IMR-90 (cell line): ENCODE results near the gene PARP16. TPM values are rescaled to one million over a fixed set of nuclear protein-coding genes. Genes with fewer than 3 reads are reported as not detected.

Experiments used
- ATAC-seq: fragments of 200-7000 bp; cut with Tn5 transposase; 2 replicates; pipeline ENCODE4 v1.9.1; 2020; ENCODE audit warnings: low read depth, mild to moderate bottlenecking, moderate library complexity
- BruUV-seq: library from RNA; stranded (reverse); fragments of 400-500 nt; replicated peaks from 2 replicates; lab custom pipeline; 2021; lab: Mats Ljungman, UMichigan
- CTCF ChIA-PET: fragments of 300-600 bp; formaldehyde crosslinking; extraction: SDS; loops from one replicate; lab custom pipeline; 2021; ENCODE audit warnings: antibody characterized with exemption; lab: Yijun Ruan, JAX
- POLR2A ChIA-PET: fragments of 300-600 bp; sonication (Branson Sonifier 250); formaldehyde crosslinking; loops from one replicate; lab custom pipeline; 2022; ENCODE audit warnings: antibody characterized with exemption; ENCODE audit not compliant: unreplicated experiment; lab: Charles Lee
- DNase-seq: peaks from one replicate; pipeline ENCODE4 v3.0.0; 2013
- H2AFZ ChIP-seq: replicated peaks from 2 replicates; pipeline ENCODE3; 2013; ENCODE audit warnings: low read length, mild to moderate bottlenecking; ENCODE audit not compliant: poor library complexity
- H2AK5ac ChIP-seq: 2 replicates; pipeline ENCODE4 v1.6.1; 2013; ENCODE audit warnings: low read depth, low read length, inconsistent platforms
- H2AK9ac ChIP-seq: replicated peaks from 2 replicates; pipeline ENCODE3; 2013; ENCODE audit warnings: mild to moderate bottlenecking, low read depth, low read length, moderate library complexity; ENCODE audit not compliant: poor library complexity
- H2BK120ac ChIP-seq: 2 replicates; pipeline ENCODE4 v1.6.1; 2013; ENCODE audit warnings: low read depth, low read length, inconsistent platforms
- H2BK15ac ChIP-seq: 3 replicates; pipeline ENCODE4 v1.6.1; 2013; ENCODE audit warnings: low read depth, low read length, inconsistent platforms
- H2BK20ac ChIP-seq: 2 replicates; pipeline ENCODE4 v1.6.1; 2013; ENCODE audit warnings: low read depth, mild to moderate bottlenecking, inconsistent platforms, low read length, moderate library complexity
- H2BK5ac ChIP-seq: 2 replicates; pipeline ENCODE4 v1.6.1; 2013; ENCODE audit warnings: mild to moderate bottlenecking, low read depth, low read length, inconsistent platforms; ENCODE audit not compliant: poor library complexity, severe bottlenecking
- H3K14ac ChIP-seq: replicated peaks from 2 replicates; pipeline ENCODE4 v1.6.1; 2013; ENCODE audit warnings: low read depth, low read length, inconsistent platforms
- H3K18ac ChIP-seq: 2 replicates; pipeline ENCODE4 v1.6.1; 2013; ENCODE audit warnings: low read depth, low read length, control low read depth
- H3K23ac ChIP-seq: 2 replicates; pipeline ENCODE4 v1.6.1; 2013; ENCODE audit warnings: low read depth, low read length, inconsistent platforms
- H3K27ac ChIP-seq: 2 replicates; pipeline ENCODE4 v1.5.1; 2013; ENCODE audit warnings: mild to moderate bottlenecking, control low read depth, low read length; ENCODE audit not compliant: insufficient read depth
- H3K27me3 ChIP-seq: 2 replicates; pipeline ENCODE4 v1.6.1; 2013; ENCODE audit warnings: low read length; ENCODE audit not compliant: control insufficient read depth, insufficient read depth
- H3K36me3 ChIP-seq: 2 replicates; pipeline ENCODE4 v1.6.1; 2013; ENCODE audit warnings: low read length, mixed read lengths; ENCODE audit not compliant: control insufficient read depth, insufficient read depth
- H3K4ac ChIP-seq: 2 replicates; pipeline ENCODE4 v1.6.1; 2013; ENCODE audit warnings: low read depth, low read length, inconsistent platforms
- H3K4me1 ChIP-seq: 2 replicates; pipeline ENCODE4 v1.6.1; 2013; ENCODE audit warnings: low read length, mixed read lengths; ENCODE audit not compliant: control insufficient read depth, insufficient read depth
- H3K4me2 ChIP-seq: 2 replicates; pipeline ENCODE4 v1.6.1; 2013; ENCODE audit warnings: low read depth, mild to moderate bottlenecking, control low read depth, low read length, moderate library complexity
- H3K4me3 ChIP-seq: 2 replicates; pipeline ENCODE4 v1.5.1; 2013; ENCODE audit warnings: low read depth, mild to moderate bottlenecking, control low read depth, low read length, moderate library complexity; ENCODE audit not compliant: insufficient read depth
- H3K56ac ChIP-seq: 2 replicates; pipeline ENCODE4 v1.6.1; 2013; ENCODE audit warnings: low read length, inconsistent platforms; ENCODE audit not compliant: insufficient read depth; ENCODE audit errors: extremely low read depth
- H3K79me1 ChIP-seq, 2 experiments: 2 replicates each; pipeline ENCODE4 v1.6.1; 2013; ENCODE audit warnings: low read length in 2 of 2, inconsistent platforms in 1 of 2, low read depth in 1 of 2
- H3K9ac ChIP-seq: 2 replicates; pipeline ENCODE4 v1.6.1; 2013; ENCODE audit warnings: low read depth, low read length, control low read depth
- H3K9me1 ChIP-seq: 2 replicates; pipeline ENCODE4 v1.6.1; 2013; ENCODE audit warnings: low read length, inconsistent platforms; ENCODE audit not compliant: insufficient read depth
- H3K9me3 ChIP-seq: 2 replicates; pipeline ENCODE4 v1.6.1; 2013; ENCODE audit warnings: low read length; ENCODE audit not compliant: control insufficient read depth, insufficient read depth
- H4K20me1 ChIP-seq: 2 replicates; pipeline ENCODE4 v1.6.1; 2013; ENCODE audit warnings: low read length, inconsistent platforms; ENCODE audit not compliant: insufficient read depth
- H4K5ac ChIP-seq: 2 replicates; pipeline ENCODE4 v1.6.1; 2013; ENCODE audit warnings: mild to moderate bottlenecking, low read depth, low read length, control low read depth
- H4K8ac ChIP-seq, 2 experiments: 2 replicates each; pipeline ENCODE4 v1.6.1; 2013; ENCODE audit warnings: low read depth in 2 of 2, low read length in 2 of 2, control low read depth in 1 of 2, inconsistent platforms in 1 of 2
- H4K91ac ChIP-seq: 2 replicates; pipeline ENCODE4 v1.6.1; 2013; ENCODE audit warnings: low read depth, low read length, inconsistent platforms; ENCODE audit not compliant: insufficient read depth
- CEBPB ChIP-seq: IDR thresholded peaks from 2 replicates; pipeline ENCODE4 v1.6.1; 2012; ENCODE audit warnings: low read depth, low read length, improper control_type of control experiment
- CHD1 ChIP-seq: IDR thresholded peaks from 2 replicates; pipeline ENCODE4 v1.6.1; 2012; ENCODE audit warnings: low read depth, low read length, improper control_type of control experiment
- CTCF ChIP-seq: conservative IDR thresholded peaks from 2 replicates; pipeline ENCODE4 v1.5.1; 2012; ENCODE audit warnings: mild to moderate bottlenecking, low read depth, low read length, improper control_type of control experiment
- ELK1 ChIP-seq: fragments of 150-350 bp; IDR thresholded peaks from 2 replicates; pipeline ENCODE4 v1.6.1; 2016; ENCODE audit warnings: low read depth, mild to moderate bottlenecking, low read length, moderate library complexity, borderline replicate concordance
- FOS ChIP-seq: fragments of 150-350 bp; IDR thresholded peaks from 2 replicates; pipeline ENCODE4 v1.6.1; 2016; ENCODE audit warnings: low read depth, low read length
- MAFK ChIP-seq: IDR thresholded peaks from 2 replicates; pipeline ENCODE4 v1.6.1; 2012; ENCODE audit warnings: low read depth, low read length, improper control_type of control experiment
- MAZ ChIP-seq: IDR thresholded peaks from 2 replicates; pipeline ENCODE4 v1.6.1; 2012; ENCODE audit warnings: low read depth, mild to moderate bottlenecking, low read length, improper control_type of control experiment, moderate library complexity, borderline replicate concordance
- MXI1 ChIP-seq: IDR thresholded peaks from 2 replicates; pipeline ENCODE4 v1.6.1; 2012; ENCODE audit warnings: low read depth, mild to moderate bottlenecking, low read length, moderate library complexity, borderline replicate concordance
- POLR2A ChIP-seq: IDR thresholded peaks from 2 replicates; pipeline ENCODE4 v1.6.1; 2012; ENCODE audit warnings: mild to moderate bottlenecking, low read depth, low read length
- RCOR1 ChIP-seq: IDR thresholded peaks from 2 replicates; pipeline ENCODE4 v1.6.1; 2012; ENCODE audit warnings: mild to moderate bottlenecking, low read length, improper control_type of control experiment; ENCODE audit not compliant: insufficient replicate concordance
- USF2 ChIP-seq: fragments of 150-350 bp; IDR thresholded peaks from 2 replicates; pipeline ENCODE4 v1.6.1; 2017; ENCODE audit warnings: mild to moderate bottlenecking, antibody characterized with exemption, low read length, low read depth
- WGBS, 2 experiments: methylation state at CpG; one replicate each; pipeline versions ENCODE4 v1.1.5 to v1.1.7; 2013; ENCODE audit warnings: missing lambda C conversion rate in 2 of 2; ENCODE audit not compliant: insufficient read length in 1 of 2; ENCODE audit errors: extremely low coverage in 2 of 2; 5-methylcytosine and 5-hydroxymethylcytosine counted together
- dilution Hi-C: fragments of 300-500 bp; cut with HindIII; formaldehyde crosslinking; loops from one replicate; pipeline ENCODE4 v1.14.3; 2018; ENCODE audit warnings: low sequenced_read_pairs; ENCODE audit not compliant: unreplicated experiment
- in situ Hi-C: fragments of 300-500 bp; cut with MboI; formaldehyde crosslinking; loops from 3 replicates; pipeline ENCODE4 v1.14.3; 2019; ENCODE audit warnings: low sequenced_read_pairs, inconsistent platforms, mixed read lengths
- intact Hi-C: fragments of 100-400 bp; cut with micrococcal nuclease; formaldehyde crosslinking; loops from 2 replicates; pipeline ENCODE4 v1.10.0; 2022
- polyA plus RNA-seq, 3 experiments: library from polyadenylated mRNA; depleted of rRNA; stranded (reverse); fragments of >200 nt; gene quantifications; 2 replicates each; pipeline ENCODE4 v1.2.3, GENCODE V29; 2012; ENCODE audit warnings: low replicate concordance in 1 of 3
- total RNA-seq: library from RNA; depleted of rRNA; stranded (reverse); fragments of >200 nt; gene quantifications from 2 replicates; pipeline ENCODE4 v1.2.3, GENCODE V29; 2012

The PARP16 gene
- total and polyA plus RNA-seq, 2 of the 4 experiments (the other 2 are of a cell fraction), result 1.3 to 5.0 TPM

GRCh38 chr15:65311760-65312159 is 25.1 kb upstream of the PARP16 start:
- no peaks in the 10 kb centered on the region for H3K79me1 ChIP-seq
- TF ChIP-seq CEBPB (no peak), FOS (no peak), CHD1 (no peak), MXI1 (no peak), CTCF (no peak), POLR2A (no peak), MAZ (no peak), MAFK (no peak), USF2 (no peak), ELK1 (no peak), RCOR1 (no peak)
- no peak overlapping the region for H2BK20ac ChIP-seq
- H3K9me1 ChIP-seq, result 0 out of 2 replicates have a peak, but pooled peaks cover 3% of the 10 kb centered on the region
- H4K5ac ChIP-seq, result no peak overlapping the region
- H2AK5ac ChIP-seq, result peak overlapping the region; percentile 24; the same call in 1 of the 2 replicates
- H2AK9ac ChIP-seq, result no peak overlapping the region
- no peak overlapping the region for H3K27ac ChIP-seq
- H3K4me3 ChIP-seq, result no peak overlapping the region
- 0 out of 2 replicates have a peak overlapping the region, but pooled peaks have one; percentile 18 for H3K18ac ChIP-seq
- H3K14ac ChIP-seq, result no peak overlapping the region
- no peak overlapping the region for H3K9ac ChIP-seq
- H4K8ac ChIP-seq, result no peak overlapping the region
- no peaks in the 10 kb centered on the region for H3K9me3 ChIP-seq
- no TSS peak for BruUV-seq
- H3K4ac ChIP-seq, result no peak overlapping the region
- no peak overlapping the region for H2BK15ac ChIP-seq
- H2BK120ac ChIP-seq, result no peak overlapping the region
- peaks cover 4% of the 10 kb centered on the region; the same call in 1 of the 2 replicates for H3K27me3 ChIP-seq
- CTCF ChIA-PET, result no interaction called here
- H3K23ac ChIP-seq, result no peak overlapping the region
- intact Hi-C loops, result no loop called here
- no peak overlapping the region for H2BK5ac ChIP-seq
- ATAC-seq (no peak), DNase-seq (no peak)
- no peak overlapping the region for H3K4me2 ChIP-seq
- no peak overlapping the region for H4K91ac ChIP-seq
- no peak overlapping the region for H3K56ac ChIP-seq
- no peaks in the 10 kb centered on the region for H3K36me3 ChIP-seq
- peaks cover 3% of the 10 kb centered on the region; the same call in 1 of the 2 replicates for H4K20me1 ChIP-seq
- dilution Hi-C loops, result no loop called here
- POLR2A ChIA-PET, result no interaction called here
- 74% methylated on average over 2 of the region's 3 CpGs; no CpG with 5 or more reads in 1 of the 2 experiments for WGBS, 2 experiments
- in situ Hi-C loops, result no loop called here
- no peak overlapping the region for H2AFZ ChIP-seq
- H3K4me1 ChIP-seq, result peaks cover 11% of the 10 kb centered on the region
